ENCODE data around the gene MICU1.

GRCh38 chr10:72375173-72375572 lies 250.7 kb downstream of the MICU1 start:
- TF ChIP-seq EZH2 (conservative IDR thresholded peaks at IDR 0.05; ENCODE audit: low read depth, low read length) (no peak), SIN3B (IDR thresholded peaks at IDR 0.05; ENCODE audit: low read length) (no peak), ARID2 (CRISPR knock-in tag; IDR thresholded peaks at IDR 0.05; ENCODE audit: borderline replicate concordance) (no peak), ZNF274 (CRISPR knock-in tag; IDR thresholded peaks at IDR 0.05) (no peak), REPIN1 (CRISPR knock-in tag; IDR thresholded peaks at IDR 0.05; ENCODE audit: borderline replicate concordance, low read depth) (no peak), ZNF850 (CRISPR knock-in tag; conservative IDR thresholded peaks at IDR 0.05) (no peak), ZNF260 (CRISPR knock-in tag; IDR thresholded peaks at IDR 0.05; ENCODE audit: borderline replicate concordance, low read depth) (no peak), CTCF (CRISPR knock-in tag; IDR thresholded peaks at IDR 0.05) (no peak), ZBTB40 (IDR thresholded peaks at IDR 0.05) (no peak), ZBTB40 (CRISPR knock-in tag; IDR thresholded peaks at IDR 0.05) (no peak), JUN (CRISPR knock-in tag; IDR thresholded peaks at IDR 0.05) (no peak), PTBP1 (IDR thresholded peaks at IDR 0.05; ENCODE audit: low read depth, low read length, poor library complexity, severe bottlenecking) (no peak), ZNF569 (CRISPR knock-in tag; IDR thresholded peaks at IDR 0.05; ENCODE audit: borderline replicate concordance) (no peak), KDM5A (IDR thresholded peaks at IDR 0.05; ENCODE audit: borderline replicate concordance, low read length) (no peak)

Measured in HepG2 (cell line).